Uterus (tissue), 2 donors: ENCODE data around the gene TLE5.
"Not testable (repeated sequence)": the region's sequence is repeated elsewhere in the genome, so short reads cannot be mapped to it uniquely, and the experiment has no call there.

Experiments
- POLR2A ChIP-seq, 2 donors: fragments of 450-650 bp; IDR thresholded peaks; one replicate each; pipeline ENCODE4 v1.6.1; 2016; ENCODE audit warnings: antibody characterized with exemption in 2 of 2, mild to moderate bottlenecking in 1 of 2, moderate library complexity in 1 of 2
- TF ChIP-seq, protein P1 (sequence below), 4 experiments: fragments of 200-600 bp in 2 of 4; fragments of 450-650 bp in 2 of 4; sonication (generic) in 2 of 4; IDR thresholded peaks; one replicate each; pipeline ENCODE4 v1.5.1; 2016 to 2019; ENCODE audit warnings: antibody characterized with exemption in 4 of 4, mild to moderate bottlenecking in 2 of 4, moderate library complexity in 1 of 4

DNA sequence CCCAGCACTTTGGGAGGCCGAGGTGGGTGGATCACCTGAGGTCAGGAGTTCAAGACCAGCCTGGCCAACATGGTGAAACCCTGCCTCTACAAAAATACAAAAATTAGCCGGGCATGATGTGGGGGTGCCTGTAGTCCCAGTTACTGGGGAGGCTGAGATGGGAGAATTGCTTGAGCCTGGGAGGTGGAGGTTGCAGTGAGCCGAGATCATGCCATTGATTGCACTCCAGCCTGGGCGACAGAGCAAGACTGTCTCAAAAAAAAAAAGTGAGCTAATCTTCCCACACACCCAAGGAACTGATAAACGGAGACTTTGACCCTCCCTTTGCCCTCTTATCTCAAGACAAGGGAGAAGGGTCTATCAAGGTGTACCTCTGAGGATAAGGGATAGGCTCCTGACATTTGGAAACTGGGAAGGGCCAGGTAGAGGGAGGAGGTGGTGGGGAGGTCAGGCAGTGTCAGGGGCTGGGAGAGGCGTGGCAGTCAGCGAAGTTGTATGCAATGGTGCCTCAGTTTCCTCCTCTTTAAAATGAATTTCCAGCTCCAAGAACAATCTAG is 27.1 kb upstream of the TLE5 start:
- TF ChIP-seq, protein P1, sequence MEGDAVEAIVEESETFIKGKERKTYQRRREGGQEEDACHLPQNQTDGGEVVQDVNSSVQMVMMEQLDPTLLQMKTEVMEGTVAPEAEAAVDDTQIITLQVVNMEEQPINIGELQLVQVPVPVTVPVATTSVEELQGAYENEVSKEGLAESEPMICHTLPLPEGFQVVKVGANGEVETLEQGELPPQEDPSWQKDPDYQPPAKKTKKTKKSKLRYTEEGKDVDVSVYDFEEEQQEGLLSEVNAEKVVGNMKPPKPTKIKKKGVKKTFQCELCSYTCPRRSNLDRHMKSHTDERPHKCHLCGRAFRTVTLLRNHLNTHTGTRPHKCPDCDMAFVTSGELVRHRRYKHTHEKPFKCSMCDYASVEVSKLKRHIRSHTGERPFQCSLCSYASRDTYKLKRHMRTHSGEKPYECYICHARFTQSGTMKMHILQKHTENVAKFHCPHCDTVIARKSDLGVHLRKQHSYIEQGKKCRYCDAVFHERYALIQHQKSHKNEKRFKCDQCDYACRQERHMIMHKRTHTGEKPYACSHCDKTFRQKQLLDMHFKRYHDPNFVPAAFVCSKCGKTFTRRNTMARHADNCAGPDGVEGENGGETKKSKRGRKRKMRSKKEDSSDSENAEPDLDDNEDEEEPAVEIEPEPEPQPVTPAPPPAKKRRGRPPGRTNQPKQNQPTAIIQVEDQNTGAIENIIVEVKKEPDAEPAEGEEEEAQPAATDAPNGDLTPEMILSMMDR (IDR thresholded peaks at IDR 0.05): not testable (repeated sequence)
- not testable (repeated sequence) for TF ChIP-seq POLR2A (IDR thresholded peaks at IDR 0.05)
